ENCODE data around the gene MMP26.
"Not testable (repeated sequence)": the region's sequence is repeated elsewhere in the genome, so short reads cannot be mapped to it uniquely, and the experiment has no call there.

The MMP26 gene

GRCh38 chr11:4704790-4705334 is 278 bp downstream of the MMP26 start:
- H3K4me3 ChIP-seq (ENCODE audit: low read length): no peak overlapping the region
- H3K4me2 ChIP-seq (ENCODE audit: low read length): no peak overlapping the region
- H3K27ac ChIP-seq (ENCODE audit: low read depth, low read length): no peak overlapping the region
- H3F3A ChIP-seq (ENCODE audit: control insufficient read depth, insufficient read depth): no peaks in the 10 kb centered on the region
- no peaks in the 10 kb centered on the region for H3K9me2 ChIP-seq (replicated peaks; ENCODE audit: control insufficient read depth, low read length)
- no peaks in the 10 kb centered on the region for H3K79me2 ChIP-seq (ENCODE audit: control insufficient read depth, low read length)
- no peaks in the 10 kb centered on the region for H3K27me3 ChIP-seq (ENCODE audit: control insufficient read depth, low read length)
- no peaks in the 10 kb centered on the region for H4K20me1 ChIP-seq (ENCODE audit: control insufficient read depth, insufficient read depth, low read depth, low read length)
- no peaks in the 10 kb centered on the region for H3K4me1 ChIP-seq (ENCODE audit: control insufficient read depth, low read length)
- H3K9me3 ChIP-seq (ENCODE audit: control insufficient read depth, insufficient read depth, low read length): no peaks in the 10 kb centered on the region
- no peak for TF ChIP-seq EZH2phosphoT487 (IDR thresholded peaks at IDR 0.05; ENCODE audit: borderline replicate concordance, low read length)
- TF ChIP-seq, protein P1, sequence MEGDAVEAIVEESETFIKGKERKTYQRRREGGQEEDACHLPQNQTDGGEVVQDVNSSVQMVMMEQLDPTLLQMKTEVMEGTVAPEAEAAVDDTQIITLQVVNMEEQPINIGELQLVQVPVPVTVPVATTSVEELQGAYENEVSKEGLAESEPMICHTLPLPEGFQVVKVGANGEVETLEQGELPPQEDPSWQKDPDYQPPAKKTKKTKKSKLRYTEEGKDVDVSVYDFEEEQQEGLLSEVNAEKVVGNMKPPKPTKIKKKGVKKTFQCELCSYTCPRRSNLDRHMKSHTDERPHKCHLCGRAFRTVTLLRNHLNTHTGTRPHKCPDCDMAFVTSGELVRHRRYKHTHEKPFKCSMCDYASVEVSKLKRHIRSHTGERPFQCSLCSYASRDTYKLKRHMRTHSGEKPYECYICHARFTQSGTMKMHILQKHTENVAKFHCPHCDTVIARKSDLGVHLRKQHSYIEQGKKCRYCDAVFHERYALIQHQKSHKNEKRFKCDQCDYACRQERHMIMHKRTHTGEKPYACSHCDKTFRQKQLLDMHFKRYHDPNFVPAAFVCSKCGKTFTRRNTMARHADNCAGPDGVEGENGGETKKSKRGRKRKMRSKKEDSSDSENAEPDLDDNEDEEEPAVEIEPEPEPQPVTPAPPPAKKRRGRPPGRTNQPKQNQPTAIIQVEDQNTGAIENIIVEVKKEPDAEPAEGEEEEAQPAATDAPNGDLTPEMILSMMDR (IDR thresholded peaks at IDR 0.05; ENCODE audit: low read depth, low read length, poor library complexity, severe bottlenecking): no peak
- H3K36me3 ChIP-seq (ENCODE audit: control insufficient read depth, low read length): no peaks in the 10 kb centered on the region

DNA sequence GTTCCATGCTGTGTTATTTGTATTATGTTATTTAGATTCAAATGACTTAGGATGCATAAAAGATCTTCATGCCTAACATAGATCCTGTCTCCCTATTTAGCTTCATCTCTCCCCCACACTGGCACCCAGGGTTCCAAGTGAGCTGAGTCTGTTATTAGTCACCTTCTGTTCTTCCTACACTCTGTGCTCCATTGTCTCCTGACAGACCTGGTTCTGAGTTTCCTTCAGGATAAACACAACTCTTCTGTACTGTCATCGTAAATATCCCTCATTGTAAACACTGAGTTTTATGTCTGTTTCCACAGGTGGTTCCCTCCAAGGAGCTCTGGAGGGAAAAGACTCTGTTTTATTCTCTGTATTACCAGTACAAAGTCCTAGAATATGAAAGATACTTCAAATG is 8.7 kb downstream of the MMP26 start:
- no peaks in the 10 kb centered on the region for H4K20me1 ChIP-seq (ENCODE audit: control insufficient read depth, insufficient read depth, low read depth, low read length)
- no peak overlapping the region for H3K27ac ChIP-seq (ENCODE audit: low read depth, low read length)
- no peaks in the 10 kb centered on the region for H3K4me1 ChIP-seq (ENCODE audit: control insufficient read depth, low read length)
- H3K4me3 ChIP-seq (ENCODE audit: low read length): no peak overlapping the region
- H3K4me2 ChIP-seq (ENCODE audit: low read length): no peak overlapping the region
- no peaks in the 10 kb centered on the region for H3K9me3 ChIP-seq (ENCODE audit: control insufficient read depth, insufficient read depth, low read length)
- no peaks in the 10 kb centered on the region for H3K9me2 ChIP-seq (replicated peaks; ENCODE audit: control insufficient read depth, low read length)
- TF ChIP-seq EZH2phosphoT487 (IDR thresholded peaks at IDR 0.05; ENCODE audit: borderline replicate concordance, low read length): no peak
- TF ChIP-seq, protein P1 (IDR thresholded peaks at IDR 0.05; ENCODE audit: low read depth, low read length, poor library complexity, severe bottlenecking): no peak
- H3F3A ChIP-seq (ENCODE audit: control insufficient read depth, insufficient read depth): no peaks in the 10 kb centered on the region
- H3K27me3 ChIP-seq (ENCODE audit: control insufficient read depth, low read length): no peaks in the 10 kb centered on the region
- H3K36me3 ChIP-seq (ENCODE audit: control insufficient read depth, low read length): no peaks in the 10 kb centered on the region
- H3K79me2 ChIP-seq (ENCODE audit: control insufficient read depth, low read length): no peaks in the 10 kb centered on the region

DNA sequence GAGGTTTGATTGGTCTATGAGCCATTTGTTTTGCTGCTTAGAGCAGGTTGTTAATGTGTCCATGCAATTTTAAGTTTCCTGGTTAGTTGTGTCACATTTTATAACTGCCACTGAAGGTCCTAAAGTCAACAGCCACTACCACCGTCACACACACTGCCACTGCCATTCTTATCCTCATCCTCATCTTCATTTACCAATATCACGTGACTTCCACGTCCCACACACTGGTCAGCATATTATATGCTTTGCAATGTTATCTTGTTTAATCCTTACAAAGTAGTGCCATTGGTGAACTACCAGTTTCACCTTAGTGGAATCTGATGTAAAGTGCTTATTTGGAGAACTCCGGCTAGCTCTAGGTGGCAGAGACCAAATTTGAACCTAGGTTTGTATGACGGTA is 9.7 kb downstream of the MMP26 start:
- no peaks in the 10 kb centered on the region for H3F3A ChIP-seq (ENCODE audit: control insufficient read depth, insufficient read depth)
- H3K79me2 ChIP-seq (ENCODE audit: control insufficient read depth, low read length): no peaks in the 10 kb centered on the region
- no peaks in the 10 kb centered on the region for H4K20me1 ChIP-seq (ENCODE audit: control insufficient read depth, insufficient read depth, low read depth, low read length)
- H3K9me3 ChIP-seq (ENCODE audit: control insufficient read depth, insufficient read depth, low read length): no peaks in the 10 kb centered on the region
- H3K4me1 ChIP-seq (ENCODE audit: control insufficient read depth, low read length): no peaks in the 10 kb centered on the region
- H3K36me3 ChIP-seq (ENCODE audit: control insufficient read depth, low read length): no peaks in the 10 kb centered on the region
- TF ChIP-seq, protein P1 (IDR thresholded peaks at IDR 0.05; ENCODE audit: low read depth, low read length, poor library complexity, severe bottlenecking): no peak
- no peak for TF ChIP-seq EZH2phosphoT487 (IDR thresholded peaks at IDR 0.05; ENCODE audit: borderline replicate concordance, low read length)
- H3K9me2 ChIP-seq (replicated peaks; ENCODE audit: control insufficient read depth, low read length): no peaks in the 10 kb centered on the region
- no peak overlapping the region for H3K4me2 ChIP-seq (ENCODE audit: low read length)
- H3K27me3 ChIP-seq (ENCODE audit: control insufficient read depth, low read length): no peaks in the 10 kb centered on the region
- no peak overlapping the region for H3K27ac ChIP-seq (ENCODE audit: low read depth, low read length)
- H3K4me3 ChIP-seq (ENCODE audit: low read length): no peak overlapping the region

GRCh38 chr11:4722616-4723534 is 18.3 kb downstream of the MMP26 start:
- H3K27me3 ChIP-seq (ENCODE audit: control insufficient read depth, low read length); H3K4me2 ChIP-seq (ENCODE audit: low read length); H4K20me1 ChIP-seq (ENCODE audit: control insufficient read depth, insufficient read depth, low read depth, low read length); H3K27ac ChIP-seq (ENCODE audit: low read depth, low read length); H3K9me3 ChIP-seq (ENCODE audit: control insufficient read depth, insufficient read depth, low read length); H3K9me2 ChIP-seq (replicated peaks; ENCODE audit: control insufficient read depth, low read length); H3K79me2 ChIP-seq (ENCODE audit: control insufficient read depth, low read length); H3F3A ChIP-seq (ENCODE audit: control insufficient read depth, insufficient read depth); H3K4me3 ChIP-seq (ENCODE audit: low read length); H3K36me3 ChIP-seq (ENCODE audit: control insufficient read depth, low read length); H3K4me1 ChIP-seq (ENCODE audit: control insufficient read depth, low read length): not testable (repeated sequence)
